ENCODE results near the gene DHPS. TPM values are rescaled to one million over a fixed set of nuclear protein-coding genes. Genes with fewer than 3 reads are reported as not detected.
"Not testable (repeated sequence)": the region's sequence is repeated elsewhere in the genome, so short reads cannot be mapped to it uniquely, and the experiment has no call there.

Gene DHPS
- total and polyA plus RNA-seq, 2 of the 4 experiments (the other 2 are of a cell fraction): 82.8 to 85.0 TPM

DNA sequence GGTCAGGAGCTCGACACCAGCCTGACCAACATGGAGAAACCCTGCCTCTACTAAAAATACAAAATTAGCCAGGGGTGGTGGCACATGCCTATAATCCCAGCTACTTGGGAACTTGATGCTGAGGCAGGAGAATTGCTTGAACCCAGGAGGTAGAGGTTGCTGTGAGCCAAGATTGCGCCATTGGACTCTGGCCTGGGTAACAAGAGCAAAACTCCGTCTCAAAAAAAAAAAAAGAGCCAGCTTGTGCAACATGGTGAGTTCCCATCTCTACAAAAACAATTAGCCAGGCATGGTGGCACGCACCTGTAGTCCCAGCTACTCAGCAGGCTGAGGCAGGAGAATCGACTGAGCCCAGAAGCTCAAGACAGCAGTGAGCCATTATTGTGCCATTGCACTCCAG is 3.6 kb downstream of the DHPS start:
- H2BK5ac ChIP-seq (ENCODE audit: low read depth, low read length, poor library complexity, severe bottlenecking); ATAC-seq (ENCODE audit: low read depth); dilution Hi-C loops (cut with HindIII; ENCODE audit: low sequenced_read_pairs, unreplicated experiment); H3K4me3 ChIP-seq (ENCODE audit: insufficient read depth, low read depth, low read length); H3K9me3 ChIP-seq (ENCODE audit: control insufficient read depth, insufficient read depth, low read length); H2BK120ac ChIP-seq (ENCODE audit: low read depth, low read length); H3K4ac ChIP-seq (ENCODE audit: low read depth, low read length); H2BK20ac ChIP-seq (ENCODE audit: low read depth, low read length); BruUV-seq (replicated peaks); H2AK9ac ChIP-seq (replicated peaks; ENCODE audit: low read depth, low read length, poor library complexity); intact Hi-C loops (cut with micrococcal nuclease); H4K91ac ChIP-seq (ENCODE audit: insufficient read depth, low read depth, low read length); H4K8ac ChIP-seq (ENCODE audit: low read depth in 2 of 2, low read length in 2 of 2); H2AFZ ChIP-seq (replicated peaks; ENCODE audit: low read length, poor library complexity); H3K9ac ChIP-seq (ENCODE audit: low read depth, low read length); H3K27ac ChIP-seq (ENCODE audit: insufficient read depth, low read length); H4K5ac ChIP-seq (ENCODE audit: low read depth, low read length); H3K56ac ChIP-seq (ENCODE audit: extremely low read depth, insufficient read depth, low read length); H3K23ac ChIP-seq (ENCODE audit: low read depth, low read length); H3K9me1 ChIP-seq (ENCODE audit: insufficient read depth, low read length); H2AK5ac ChIP-seq (ENCODE audit: low read depth, low read length); in situ Hi-C loops (cut with MboI; ENCODE audit: low sequenced_read_pairs); H3K18ac ChIP-seq (ENCODE audit: low read depth, low read length); H2BK15ac ChIP-seq (ENCODE audit: low read depth, low read length); H3K27me3 ChIP-seq (ENCODE audit: control insufficient read depth, insufficient read depth, low read length); H3K4me2 ChIP-seq (ENCODE audit: low read depth, low read length); H3K14ac ChIP-seq (replicated peaks; ENCODE audit: low read depth, low read length); DNase-seq; H3K4me1 ChIP-seq (ENCODE audit: control insufficient read depth, insufficient read depth, low read length): not testable (repeated sequence)
- peaks cover 15% of the 10 kb centered on the region for H4K20me1 ChIP-seq (ENCODE audit: insufficient read depth, low read length)
- WGBS, 2 experiments (ENCODE audit: extremely low coverage in 2 of 2, insufficient read length in 1 of 2): 90% methylated on average over 4 of the region's 5 CpGs; no CpG with 5 or more reads in 1 of the 2 experiments
- H3K36me3 ChIP-seq (ENCODE audit: control insufficient read depth, insufficient read depth, low read length): peaks cover 49% of the 10 kb centered on the region
- H3K79me1 ChIP-seq (ENCODE audit: low read depth in 1 of 2, low read length in 2 of 2): peaks cover 13 to 43% of the 10 kb centered on the region in 2 experiments
- ChIA-PET CTCF (interaction anchor here (1.1 kb wide), 1 partner anchor 9 kb away, joined by 3 read pairs; no protein-coding TSS in a partner anchor), POLR2A (ENCODE audit: unreplicated experiment) (interaction anchor here (0.6 kb wide), 1 partner anchor 44 kb away, joined by 4 read pairs; no protein-coding TSS in a partner anchor)
